ENCODE data around the gene CFAP61.

- TF ChIP-seq CTCF (IDR thresholded peaks at IDR 0.05): no peak
- TF ChIP-seq POLR2A (IDR thresholded peaks at IDR 0.05): no peak
- no peak for TF ChIP-seq POLR2AphosphoS5 (IDR thresholded peaks at IDR 0.05)
- no peak for TF ChIP-seq EP300 (IDR thresholded peaks at IDR 0.05)
Measured at GRCh38 chr20:20292472-20292871, 240.1 kb downstream of the CFAP61 start.
